Endothelial cell of umbilical vein (primary cell): ENCODE results near the gene CKAP5. TPM values are rescaled to one million over a fixed set of nuclear protein-coding genes. Genes with fewer than 3 reads are reported as not detected.
A peak's percentile ranks its signal among the peaks of the same experiment; 100 is the strongest.

Experiments used
- BruUV-seq: library from RNA; stranded (reverse); fragments of 400-500 nt; replicated peaks from 2 replicates; lab custom pipeline; 2021; lab: Mats Ljungman, UMichigan
- CTCF ChIA-PET: fragments of 300-600, 350-600 bp; sonication (Branson Sonifier 250); formaldehyde crosslinking; loops from one replicate; lab custom pipeline; 2021; ENCODE audit warnings: antibody characterized with exemption, inconsistent platforms; lab: Charles Lee
- POLR2A ChIA-PET: fragments of 300-600, 350-600 bp; sonication (Branson Sonifier 250); formaldehyde crosslinking; loops from one replicate; lab custom pipeline; 2021; ENCODE audit warnings: antibody characterized with exemption, inconsistent platforms; lab: Charles Lee
- DNase-seq: peaks from one replicate; pipeline ENCODE4 v3.0.0-alpha.2; 2011; ENCODE audit warnings: low read depth, low spot score
- FAIRE-seq: peaks from 2 replicates; lab custom pipeline; 2011; peaks lifted over from hg19 to GRCh38; lab: Jason Lieb, UNC
- H2AFZ ChIP-seq: 2 replicates; pipeline ENCODE4 v1.6.0; 2012; ENCODE audit warnings: low read depth, low read length, control low read depth, inconsistent platforms
- H3K27ac ChIP-seq: 2 replicates; pipeline ENCODE4 v1.5.1; 2011; ENCODE audit warnings: low read depth, mild to moderate bottlenecking, control low read depth, low read length, moderate library complexity; ENCODE audit not compliant: insufficient read depth
- H3K27me3 ChIP-seq, 2 experiments: 2 replicates each; pipeline versions ENCODE4 v1.6.0 to v1.6.1; 2011; ENCODE audit warnings: low read length in 2 of 2, mixed read lengths in 1 of 2; ENCODE audit not compliant: control insufficient read depth in 2 of 2, insufficient read depth in 2 of 2
- H3K36me3 ChIP-seq, 2 experiments: 2 replicates in 1 of 2; 3 replicates in 1 of 2; pipeline ENCODE4 v1.5.1; 2011; ENCODE audit warnings: low read length in 2 of 2, mild to moderate bottlenecking in 1 of 2, moderate library complexity in 1 of 2; ENCODE audit not compliant: control insufficient read depth in 2 of 2, insufficient read depth in 2 of 2; ENCODE audit errors: extremely low read depth in 1 of 2
- H3K4me1 ChIP-seq: 3 replicates; pipeline ENCODE4 v1.5.1; 2011; ENCODE audit warnings: mild to moderate bottlenecking, low read length; ENCODE audit not compliant: control insufficient read depth, insufficient read depth; ENCODE audit errors: extremely low read depth
- H3K4me2 ChIP-seq: 2 replicates; pipeline ENCODE4 v1.6.1; 2011; ENCODE audit warnings: low read length, control low read depth, mixed read lengths; ENCODE audit not compliant: insufficient read depth
- H3K4me3 ChIP-seq, 3 experiments: fragments of 200-600 bp in 1 of 3; sonication (generic), shearing (Covaris generic) in 1 of 3; replicated peaks in 1 of 3; 2 replicates each; pipeline ENCODE4 v1.5.1; 2011 to 2016; ENCODE audit warnings: control low read depth in 3 of 3, low read length in 3 of 3, mild to moderate bottlenecking in 2 of 3, inconsistent platforms in 1 of 3, low read depth in 1 of 3, moderate library complexity in 1 of 3; ENCODE audit not compliant: insufficient read depth in 1 of 3
- H3K79me2 ChIP-seq: 2 replicates; pipeline ENCODE4 v1.6.0; 2012; ENCODE audit warnings: low read length, inconsistent platforms; ENCODE audit not compliant: control insufficient read depth, insufficient read depth
- H3K9ac ChIP-seq: replicated peaks from 2 replicates; pipeline ENCODE3; 2011; ENCODE audit warnings: low read length, control low read depth; ENCODE audit not compliant: insufficient read depth; ENCODE audit errors: extremely low read depth
- H3K9me1 ChIP-seq: replicated peaks from 3 replicates; pipeline ENCODE4 v1.6.0; 2011; ENCODE audit warnings: mild to moderate bottlenecking, low read length; ENCODE audit not compliant: control insufficient read depth, insufficient read depth; ENCODE audit errors: extremely low read depth
- H3K9me3 ChIP-seq: replicated peaks from 2 replicates; pipeline ENCODE4 v1.5.1; 2012; ENCODE audit warnings: low read length, inconsistent platforms; ENCODE audit not compliant: control insufficient read depth, insufficient read depth
- H4K20me1 ChIP-seq: replicated peaks from 2 replicates; pipeline ENCODE3; 2011; ENCODE audit warnings: mild to moderate bottlenecking, low read length; ENCODE audit not compliant: control insufficient read depth, insufficient read depth; ENCODE audit errors: extremely low read depth
- CTCF ChIP-seq, 2 donors: IDR thresholded peaks; 1 replicate in 1 of 2; 2 replicates in 1 of 2; pipeline ENCODE4 v1.5.1; 2011; ENCODE audit warnings: low read length in 2 of 2, mild to moderate bottlenecking in 2 of 2, moderate library complexity in 2 of 2, control low read depth in 1 of 2, inconsistent platforms in 1 of 2, low read depth in 1 of 2; ENCODE audit not compliant: insufficient read depth in 1 of 2; ENCODE audit errors: extremely low read depth in 1 of 2
- EZH2 ChIP-seq: IDR thresholded peaks from 2 replicates; pipeline ENCODE4 v1.6.1; 2012; ENCODE audit warnings: borderline replicate concordance, low read depth, mild to moderate bottlenecking, moderate library complexity, low read length, inconsistent platforms; ENCODE audit not compliant: severe bottlenecking
- FOS ChIP-seq: IDR thresholded peaks from 2 replicates; pipeline ENCODE4 v1.6.1; 2011; ENCODE audit warnings: mild to moderate bottlenecking, low read length, moderate library complexity, borderline replicate concordance; ENCODE audit not compliant: insufficient read depth
- GATA2 ChIP-seq: IDR thresholded peaks from 2 replicates; pipeline ENCODE4 v1.7.0; 2011; ENCODE audit warnings: low read depth, mild to moderate bottlenecking, moderate library complexity, mixed read lengths, low read length; ENCODE audit not compliant: insufficient read length, insufficient read depth
- JUN ChIP-seq: IDR thresholded peaks from 2 replicates; pipeline ENCODE4 v1.6.1; 2011; ENCODE audit warnings: borderline replicate concordance, low read depth; ENCODE audit not compliant: insufficient read length, insufficient read depth
- MYC ChIP-seq: IDR thresholded peaks from one replicate; pipeline ENCODE4 v1.6.1; 2011; ENCODE audit warnings: mild to moderate bottlenecking, low read depth, low read length
- POLR2A ChIP-seq: IDR thresholded peaks from 2 replicates; pipeline ENCODE4 v1.6.1; 2012; ENCODE audit warnings: low read depth, mild to moderate bottlenecking, control low read depth, low read length
- POLR2AphosphoS5 ChIP-seq: IDR thresholded peaks from 2 replicates; pipeline ENCODE4 v1.6.1; 2012; ENCODE audit warnings: low read depth, mild to moderate bottlenecking, control low read depth, low read length, moderate library complexity; ENCODE audit not compliant: insufficient read depth
- dilution Hi-C: fragments of 300-500 bp; cut with MboI; formaldehyde crosslinking; loops from one replicate; pipeline ENCODE4 v1.15.0; 2019; ENCODE audit warnings: low sequenced_read_pairs; ENCODE audit not compliant: extremely low pct_ligation_motif_present
- intact Hi-C: fragments of 100-400 bp; cut with micrococcal nuclease; formaldehyde crosslinking; loops from one replicate; pipeline ENCODE4 v1.10.0; 2022
- polyA plus RNA-seq, 4 experiments: library from polyadenylated mRNA; depleted of rRNA in 3 of 4; stranded (reverse) in 3 of 4; unstranded in 1 of 4; fragments of >200 nt; gene quantifications; 2 replicates each; pipeline versions ENCODE4 v1.2.1 to v1.2.3, GENCODE V29; 2011 to 2012; ENCODE audit warnings: missing spikeins in 1 of 4
- total RNA-seq: library from RNA; stranded (reverse); gene quantifications from 2 replicates; pipeline ENCODE4 v1.2.3, GENCODE V29; 2021
- TF ChIP-seq, protein P1 (sequence below): IDR thresholded peaks from 2 replicates; pipeline ENCODE4 v1.6.1; 2011; ENCODE audit not compliant: insufficient read depth, insufficient read length

Gene CKAP5
- total and polyA plus RNA-seq, 2 donors (not counting 3 experiments of a cell fraction or from before 2014, with no cell fraction given): 47.4 to 138 TPM

DNA sequence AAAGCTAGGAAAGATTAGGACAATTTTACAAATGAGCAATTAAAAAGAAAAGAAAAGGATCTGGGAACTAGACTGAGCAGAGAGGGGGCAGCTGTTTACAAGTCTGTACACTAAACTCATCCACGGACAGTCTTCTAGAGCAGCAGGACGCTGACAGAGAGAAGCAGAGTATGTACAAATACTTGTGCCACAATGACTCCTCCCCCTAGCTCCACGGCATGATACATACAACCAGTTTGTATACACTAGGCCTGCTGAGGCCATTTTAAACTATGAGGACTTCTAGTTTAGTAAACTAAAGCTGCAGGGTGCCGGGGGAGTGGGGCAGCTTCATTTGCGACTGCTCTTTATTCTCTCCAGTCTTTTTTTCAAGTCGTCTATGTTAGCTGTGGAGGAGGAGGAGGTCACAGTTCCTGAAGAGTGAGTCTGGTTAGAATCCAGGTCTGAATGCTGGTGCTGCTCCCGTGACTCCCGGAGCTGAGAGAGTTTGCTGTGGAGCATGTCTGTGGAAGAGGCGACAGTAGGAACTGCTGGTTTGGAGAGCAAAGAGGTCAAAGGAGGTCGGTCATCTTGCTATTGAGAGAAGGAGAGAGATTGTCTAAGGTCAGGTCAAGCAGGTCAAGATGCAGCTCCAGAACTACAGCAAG, 102.3 kb downstream of the CKAP5 start:
- no peak overlapping the region for H3K4me3 ChIP-seq
- H3K9me3 ChIP-seq: no peaks in the 10 kb centered on the region
- intact Hi-C loops: no loop called here
- H2AFZ ChIP-seq: no peak overlapping the region
- ChIA-PET CTCF (interaction anchor here (0.9 to 1.1 kb wide), 2 partner anchors 9 to 27 kb away, joined by 3 read pairs; no protein-coding TSS in a partner anchor), POLR2A (no interaction called here)
- H4K20me1 ChIP-seq: no peaks in the 10 kb centered on the region
- TSS peak; percentile 80 for BruUV-seq
- FAIRE-seq: no peak
- H3K36me3 ChIP-seq: peaks cover 38 to 39% of the 10 kb centered on the region in 2 experiments
- dilution Hi-C loops: no loop called here
- DNase-seq: no peak
- H3K27ac ChIP-seq: no peak overlapping the region
- TF ChIP-seq MYC: no peak
- no peak for TF ChIP-seq EZH2
- no peak overlapping the region for H3K4me2 ChIP-seq
- H3K27me3 ChIP-seq: no peaks in the 10 kb centered on the region
- no peaks in the 10 kb centered on the region for H3K4me1 ChIP-seq
- no peak overlapping the region for H3K9ac ChIP-seq
- H3K9me1 ChIP-seq: no peaks in the 10 kb centered on the region
- H3K79me2 ChIP-seq: no peaks in the 10 kb centered on the region

- Histone ChIP-seq H3K9me3 (no peaks in the 10 kb centered on the region), H3K9me1 (no peaks in the 10 kb centered on the region), H3K79me2 (no peaks in the 10 kb centered on the region), H3K27me3 (no peaks in the 10 kb centered on the region), H4K20me1 (no peaks in the 10 kb centered on the region), H3K4me2 (no peak overlapping the region), H3K36me3 (peaks cover 35% of the 10 kb centered on the region in 2 experiments), H3K9ac (no peak overlapping the region), H3K4me1 (no peaks in the 10 kb centered on the region), H3K27ac (no peak overlapping the region), H3K4me3 (no peak overlapping the region), H2AFZ (no peak overlapping the region)
- POLR2A ChIA-PET: no interaction called here
- dilution Hi-C loops: no loop called here
- FAIRE-seq: no peak
- no TSS peak for BruUV-seq
- TF ChIP-seq EZH2 (no peak), GATA2 (no peak), POLR2A (no peak), MYC (no peak), POLR2AphosphoS5 (no peak), CTCF (IDR thresholded peaks at IDR 0.05; ENCODE audit: extremely low read depth in 1 of 2, insufficient read depth in 1 of 2, low read depth in 1 of 2, low read length in 2 of 2) (no peak), FOS (no peak), JUN (no peak)
- TF ChIP-seq, protein P1, sequence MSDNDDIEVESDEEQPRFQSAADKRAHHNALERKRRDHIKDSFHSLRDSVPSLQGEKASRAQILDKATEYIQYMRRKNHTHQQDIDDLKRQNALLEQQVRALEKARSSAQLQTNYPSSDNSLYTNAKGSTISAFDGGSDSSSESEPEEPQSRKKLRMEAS: no peak
- CTCF ChIA-PET: interaction anchor here (0.9 to 1.5 kb wide), 3 partner anchors 9 to 30 kb away, joined by 3 read pairs; no protein-coding TSS in a partner anchor
- intact Hi-C loops: no loop called here
- DNase-seq: no peak
Measured at GRCh38 chr11:46743043-46743442, 103.0 kb downstream of the CKAP5 start.
